Fibroblast of lung (primary cell): ENCODE results near the gene PPM1D.

Experiments
- CTCF ChIP-seq, 2 donors: IDR thresholded peaks in 1 of 2; conservative IDR thresholded peaks in 1 of 2; 1 replicate in 1 of 2; 2 replicates in 1 of 2; pipeline ENCODE4 v1.5.1; 2011 to 2012; ENCODE audit warnings: low read length in 2 of 2, control low read depth in 1 of 2, inconsistent platforms in 1 of 2, low read depth in 1 of 2, mild to moderate bottlenecking in 1 of 2
- EZH2 ChIP-seq: IDR thresholded peaks from 2 replicates; pipeline ENCODE4 v1.5.1; 2012; ENCODE audit warnings: low read length, control low read depth, mild to moderate bottlenecking; ENCODE audit errors: missing control alignments

GRCh38 chr17:60630352-60630751 is 30.4 kb downstream of the PPM1D start:
- TF ChIP-seq CTCF (conservative IDR thresholded peaks at IDR 0.05 in 1 of 2, IDR thresholded peaks at IDR 0.05 in 1 of 2; ENCODE audit: low read depth in 1 of 2, low read length in 2 of 2) (no peak), EZH2 (no peak)
